HG02678 (cell line): Measurements from ENCODE around the gene COX7A2.
A peak's percentile ranks its signal among the peaks of the same experiment; 100 is the strongest.

Source experiments
- ATAC-seq: cut with Tn5 transposase; IDR thresholded peaks from one replicate; pipeline ENCODE4 v1.9.1; 2021; ENCODE audit warnings: mild to moderate bottlenecking, moderate library complexity; ENCODE audit not compliant: unreplicated experiment

The COX7A2 gene, protein sequence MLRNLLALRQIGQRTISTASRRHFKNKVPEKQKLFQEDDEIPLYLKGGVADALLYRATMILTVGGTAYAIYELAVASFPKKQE

DNA sequence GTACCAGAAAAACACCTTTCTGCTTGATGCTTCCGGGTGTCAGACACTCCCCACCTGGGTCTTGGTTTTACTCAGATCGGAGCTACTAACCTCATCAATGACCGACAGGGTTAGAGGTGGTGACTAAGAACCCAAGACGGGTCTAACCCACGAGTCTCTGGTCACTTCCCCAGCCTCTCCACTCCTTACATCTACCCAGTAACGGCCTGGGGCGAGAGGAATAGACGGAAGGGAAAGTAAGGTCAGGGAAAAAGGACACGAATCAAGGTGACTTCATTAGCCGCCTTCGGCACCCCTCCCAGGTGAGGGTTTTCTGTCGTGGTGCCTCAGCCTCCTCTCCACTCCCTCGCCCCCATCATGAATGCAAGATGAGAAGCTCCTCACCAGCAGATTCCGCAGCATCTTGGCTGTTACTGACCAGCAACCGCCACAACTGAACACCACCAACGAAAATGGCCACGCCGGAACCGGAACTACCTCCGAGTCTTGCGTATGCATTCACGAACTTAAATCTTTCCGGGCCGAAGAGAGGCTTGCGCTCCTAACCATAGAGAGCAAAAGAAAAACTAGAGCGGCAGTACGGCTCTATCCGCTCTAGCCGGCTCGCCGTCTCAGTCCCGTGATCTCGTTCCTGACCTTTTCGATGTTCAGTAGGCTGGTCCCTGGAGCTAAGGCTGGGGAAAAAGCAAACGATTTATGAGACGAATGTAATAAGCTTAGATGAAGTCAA is at the start of gene COX7A2:
Gene COX7A2, minus strand, starts transcription at position 469 of the 730 bp plus-strand sequence. Its CDS starts 67 bp downstream, at position 402.
- ATAC-seq, result peak; percentile 95

DNA sequence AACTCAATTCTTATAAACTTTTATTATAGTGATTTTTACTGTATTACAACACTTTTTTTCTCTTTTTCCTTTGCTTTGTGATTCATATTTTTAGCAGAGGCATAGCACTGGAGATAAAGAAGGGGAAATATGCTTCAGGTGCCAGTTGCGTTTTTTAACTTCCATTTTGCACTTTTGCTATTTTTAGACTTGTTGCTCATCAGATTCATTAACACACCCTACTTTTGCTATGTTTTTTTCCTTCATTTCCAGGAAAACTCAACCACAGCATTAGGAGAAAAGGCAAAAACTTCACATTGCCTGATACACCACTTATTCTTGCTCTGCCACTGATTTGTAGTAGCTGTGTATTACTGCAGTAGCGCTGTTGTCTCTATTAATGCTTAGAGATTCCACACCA is 49.0 kb upstream of the COX7A2 start:
- no peak for ATAC-seq

DNA sequence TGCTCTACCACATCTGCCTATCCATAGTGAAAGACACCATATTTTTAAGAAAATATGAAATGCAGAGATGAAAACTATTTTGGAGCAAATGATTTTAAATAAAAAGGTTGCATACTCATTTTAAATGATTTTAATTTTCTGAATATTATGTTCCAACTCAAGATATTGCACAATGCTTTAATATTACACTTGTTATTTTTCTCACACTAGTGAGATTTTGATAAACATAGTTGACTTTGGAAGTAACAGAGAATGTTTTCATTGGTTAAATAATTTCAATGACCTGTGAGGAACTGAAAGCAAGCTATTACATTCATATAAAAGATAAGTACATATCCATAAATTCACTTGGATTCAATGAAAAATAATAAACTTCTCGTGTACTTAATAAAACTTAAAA is 48.1 kb upstream of the COX7A2 start:
- no peak for ATAC-seq

DNA sequence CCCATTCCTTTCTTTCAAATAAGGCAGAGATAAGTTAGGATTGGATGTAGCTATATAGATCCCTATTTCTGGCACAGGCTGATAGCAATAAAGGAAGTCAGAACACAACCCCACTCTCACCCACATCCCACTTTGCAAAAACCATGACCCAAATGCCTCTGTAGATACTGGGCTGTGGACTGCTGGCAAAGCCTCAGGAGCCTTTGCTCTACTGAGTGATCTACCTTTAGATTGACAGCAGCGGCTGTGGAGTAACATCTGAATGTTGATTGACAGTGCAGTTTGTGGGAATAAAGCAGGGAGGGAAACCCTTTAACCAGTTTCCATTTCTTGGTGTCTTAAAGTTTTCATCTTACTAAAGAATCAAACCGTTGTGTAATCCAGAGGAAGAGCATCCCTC is 47.7 kb upstream of the COX7A2 start:
- no peak for ATAC-seq

DNA sequence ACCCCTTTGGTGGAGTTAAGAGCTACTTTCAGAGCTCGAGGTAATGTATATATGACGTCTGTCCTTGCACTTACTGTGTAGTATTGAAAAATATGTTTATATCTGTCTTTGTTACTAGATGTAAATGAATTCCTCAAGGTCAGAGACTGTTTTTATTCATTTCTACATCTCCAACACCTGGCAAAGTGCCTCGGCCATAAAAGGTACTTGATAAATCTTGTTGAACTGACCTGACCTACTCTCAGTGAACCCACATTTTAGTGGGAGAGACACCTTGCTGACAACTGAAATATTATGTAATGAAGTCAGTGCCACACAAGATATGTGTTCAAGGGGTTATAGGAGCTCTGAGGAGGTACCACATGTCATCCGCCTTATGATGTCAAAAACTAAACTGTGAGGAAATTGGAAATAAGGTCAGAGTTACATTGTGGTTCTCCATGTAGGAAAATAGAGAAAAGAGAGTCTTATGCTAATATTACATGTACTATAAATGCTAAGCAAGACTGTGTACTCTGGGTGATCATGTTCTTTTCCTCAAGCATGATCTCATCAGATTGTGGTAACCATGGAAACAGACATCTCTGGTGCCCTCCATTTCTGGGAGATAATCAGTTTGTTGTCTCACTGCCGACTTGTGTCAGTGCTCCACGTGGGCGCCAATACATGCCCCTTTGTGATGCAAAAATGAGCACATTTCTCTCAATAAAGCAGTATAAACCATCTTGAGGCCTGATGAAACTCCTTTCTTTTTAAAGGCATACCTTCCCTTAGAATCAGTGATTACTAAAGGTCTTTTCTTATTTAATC is 46.7 kb upstream of the COX7A2 start:
- ATAC-seq, result no peak

DNA sequence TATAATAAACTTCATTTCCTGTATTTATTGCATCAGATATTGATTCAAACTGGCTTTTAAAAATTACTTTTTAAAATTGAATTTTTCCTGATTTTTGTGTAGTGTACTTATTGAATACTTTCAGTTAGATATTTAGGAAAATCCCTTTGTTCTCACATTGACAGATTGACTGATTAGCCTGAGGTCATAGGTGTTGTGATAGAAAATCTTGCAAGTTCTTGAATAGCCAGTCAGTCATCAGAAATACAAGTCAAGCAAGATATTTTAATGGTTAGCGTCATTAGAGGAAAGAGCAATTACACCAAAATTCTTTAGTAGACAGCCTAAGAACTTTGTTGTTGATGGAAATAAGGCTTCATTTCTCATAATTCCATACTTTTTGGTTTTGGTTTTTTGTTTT is 44.4 kb upstream of the COX7A2 start:
- ATAC-seq, result no peak

DNA sequence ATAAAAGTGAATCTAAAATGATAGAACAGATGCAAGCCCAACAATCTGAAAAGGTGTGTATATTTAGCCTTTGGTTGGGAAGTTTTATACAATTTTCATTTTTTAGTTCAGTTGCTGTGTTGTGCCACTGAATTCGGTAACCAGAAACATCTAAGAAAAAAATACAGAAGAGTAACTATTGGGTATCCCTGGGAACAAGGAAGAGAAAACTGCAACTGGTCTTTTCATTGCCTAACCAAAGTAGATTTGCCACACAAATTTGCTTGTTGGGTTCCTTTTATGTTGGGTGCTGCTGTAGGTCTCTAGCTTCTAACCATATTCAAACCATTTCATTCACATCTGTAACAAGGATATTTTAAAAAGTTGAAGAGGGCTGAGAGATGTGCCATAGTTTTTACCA is 43.8 kb upstream of the COX7A2 start:
- no peak for ATAC-seq

DNA sequence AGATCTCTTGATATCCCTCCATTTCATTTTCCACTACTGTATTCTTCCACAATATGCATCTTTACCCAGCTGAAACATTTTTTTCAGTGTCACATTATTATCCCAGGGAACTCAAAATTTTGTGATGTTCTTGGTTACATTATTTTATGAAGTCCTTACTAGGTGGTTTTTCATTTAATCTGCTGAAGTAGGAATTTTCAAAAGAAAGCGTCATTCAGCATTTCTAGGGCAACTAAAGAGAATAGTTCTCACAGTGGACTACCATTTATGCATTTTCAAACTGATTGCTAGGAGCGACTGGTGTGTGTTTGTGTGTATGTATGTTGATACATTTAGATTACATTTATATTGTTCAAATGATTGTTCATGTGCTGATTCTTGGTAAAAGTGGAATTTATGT is 43.4 kb upstream of the COX7A2 start:
- ATAC-seq, result no peak

DNA sequence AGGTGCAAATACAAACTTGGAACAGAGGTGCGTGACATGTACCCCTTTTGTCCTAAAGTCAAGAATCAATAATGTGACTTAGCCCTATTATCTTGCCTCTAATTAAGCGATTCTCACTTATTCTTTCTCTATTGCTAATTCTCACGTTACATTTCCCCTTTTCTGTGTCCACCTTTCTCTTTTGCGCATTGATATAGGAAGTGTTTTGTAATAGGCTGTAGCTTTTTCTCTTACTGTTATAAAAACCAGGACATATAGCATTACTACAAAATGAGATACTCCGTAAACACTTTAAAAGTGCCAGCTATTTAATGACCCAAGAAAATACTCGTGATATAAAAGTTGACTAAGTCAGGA is 41.7 kb upstream of the COX7A2 start:
- ATAC-seq, result peak; percentile 3

DNA sequence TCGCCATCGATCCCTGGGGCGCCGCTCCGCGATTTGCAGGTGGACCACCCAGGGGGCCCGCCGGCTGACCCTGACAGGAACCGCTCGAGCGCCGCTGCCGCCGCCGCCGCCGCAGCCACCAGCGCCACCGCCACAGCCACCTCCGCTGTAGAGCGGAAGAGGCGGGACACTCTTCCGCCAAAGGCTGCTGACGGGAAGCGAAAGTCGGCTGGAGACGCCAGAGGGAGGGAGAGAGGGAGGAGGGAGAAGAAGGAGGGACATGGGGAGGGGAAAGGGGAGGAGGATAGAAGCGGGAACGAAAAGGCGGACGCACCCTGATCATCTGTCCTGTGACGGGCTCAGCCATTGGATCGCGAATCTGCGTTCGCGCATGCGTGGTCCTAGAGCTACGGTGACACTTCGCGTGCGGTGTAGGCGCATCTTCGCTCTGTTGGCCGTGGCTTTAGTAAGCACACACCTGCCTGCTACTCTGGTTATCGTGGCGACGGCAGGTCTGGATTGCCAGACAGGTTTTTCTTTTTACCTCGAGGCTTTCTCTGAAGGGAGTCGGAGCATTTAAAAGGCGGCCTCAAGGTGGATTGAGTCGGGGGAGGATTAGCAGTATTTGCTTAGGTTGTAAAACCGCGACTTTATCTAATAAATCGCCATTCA is 41.2 kb upstream of the COX7A2 start, which contains the start of gene TMEM30A:
Gene TMEM30A, minus strand, starts transcription at position 161 of the 651 bp plus-strand sequence. Its CDS starts 154 bp downstream, at position 7.
- peak; percentile 89 for ATAC-seq

DNA sequence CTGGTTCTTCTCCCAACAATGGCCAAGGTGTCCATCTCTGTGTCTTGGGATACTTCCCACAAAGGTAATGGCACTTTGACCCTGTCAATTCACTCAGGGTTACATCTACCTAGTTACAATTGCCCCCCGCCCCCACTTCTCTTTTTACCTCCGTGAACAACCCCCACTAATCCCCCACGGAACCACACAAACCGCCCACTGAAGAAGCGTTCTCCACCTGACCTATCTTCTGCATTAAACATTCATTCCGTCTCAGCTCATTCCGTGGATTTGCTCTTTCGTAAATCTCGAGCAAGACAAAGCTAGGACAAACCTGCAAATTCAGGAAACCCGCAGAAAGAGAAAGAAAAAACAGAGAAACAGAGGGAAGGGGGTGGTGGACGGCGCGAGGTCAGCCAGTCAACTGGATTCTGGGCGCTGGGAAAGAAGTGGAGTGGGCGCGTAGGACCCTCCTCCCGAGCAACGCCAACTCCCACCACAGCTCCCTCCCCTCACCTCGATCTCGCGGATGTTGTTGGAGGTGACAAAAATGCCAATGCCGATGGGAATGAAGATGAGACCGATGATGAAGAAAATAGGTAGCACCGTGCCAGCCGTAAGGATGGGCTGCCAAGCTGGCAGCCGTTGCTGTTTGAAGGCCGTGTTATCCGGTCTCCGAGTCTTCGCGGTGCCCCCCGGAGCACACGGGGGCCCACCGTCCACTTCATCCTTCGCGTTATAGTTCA is 40.5 kb upstream of the COX7A2 start:
- peak; percentile 17 for ATAC-seq

DNA sequence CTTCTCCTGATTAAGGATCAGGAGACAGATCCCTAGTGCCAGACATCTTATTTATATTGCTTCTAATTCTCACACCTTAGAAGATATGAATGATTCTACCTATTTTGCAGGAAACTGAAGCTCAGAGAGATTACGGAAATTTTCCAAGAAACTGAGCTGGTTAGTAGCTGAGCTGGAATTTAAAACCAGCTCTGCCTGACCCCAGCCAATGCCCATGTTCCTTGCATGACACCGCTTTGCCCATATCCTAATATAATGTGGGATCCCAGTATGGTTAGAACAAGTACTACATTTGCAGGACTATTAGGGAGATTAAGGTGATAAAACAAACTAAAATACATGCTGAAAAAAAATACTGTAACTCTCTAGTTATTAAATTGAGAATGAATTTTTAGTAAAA is 39.1 kb upstream of the COX7A2 start:
- ATAC-seq, result no peak

DNA sequence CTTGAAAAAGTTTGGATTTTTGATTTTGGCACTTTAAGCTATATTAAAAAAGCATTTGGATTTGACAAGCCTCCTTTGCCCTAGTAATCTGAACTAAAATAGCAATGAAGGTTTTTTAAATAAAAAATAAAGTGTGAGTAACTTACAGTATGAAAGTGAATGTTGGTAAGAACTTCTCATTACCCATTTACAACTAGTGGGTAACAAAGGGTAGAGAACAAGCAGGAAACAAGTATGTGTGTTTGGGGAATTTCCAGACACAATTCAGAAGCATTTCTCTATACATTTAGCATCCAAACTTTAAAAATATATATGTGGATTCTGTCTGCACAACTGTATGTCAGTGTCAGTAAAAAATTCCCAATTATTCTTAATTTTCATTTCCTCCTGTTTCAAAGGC is 38.1 kb upstream of the COX7A2 start:
- ATAC-seq, result no peak

DNA sequence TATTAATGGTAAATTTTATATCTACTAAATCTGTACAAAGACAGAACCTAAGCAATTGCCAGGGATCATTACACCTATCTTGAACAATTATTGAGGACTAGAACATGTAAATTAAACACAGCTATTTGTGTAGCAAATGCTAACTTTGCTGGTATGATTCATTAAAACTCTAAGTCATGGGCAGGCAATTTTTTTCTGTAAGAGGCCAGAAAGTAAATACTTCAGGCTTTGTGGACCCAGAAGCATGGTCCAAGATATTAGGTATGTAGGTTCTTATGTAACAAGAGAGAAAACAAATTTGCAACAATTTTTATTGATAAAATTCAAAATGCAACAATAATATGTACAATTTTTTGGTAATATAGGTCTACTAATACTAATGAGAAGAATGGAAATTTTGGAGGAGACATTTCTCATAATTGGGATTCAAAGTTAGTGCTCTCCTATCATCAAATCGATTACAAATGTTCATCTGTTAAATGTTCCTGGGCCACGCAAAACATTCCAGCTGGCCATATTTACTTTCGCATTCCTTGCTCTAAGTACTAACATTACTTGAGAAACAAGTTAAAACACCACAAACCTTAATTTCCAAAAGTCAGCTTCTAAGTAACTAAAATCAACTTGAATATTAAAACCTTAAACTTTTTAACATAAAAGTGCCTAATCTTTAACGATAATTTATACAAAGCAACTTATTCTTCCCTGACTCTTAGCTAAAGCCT is 36.7 kb upstream of the COX7A2 start:
- ATAC-seq, result no peak

DNA sequence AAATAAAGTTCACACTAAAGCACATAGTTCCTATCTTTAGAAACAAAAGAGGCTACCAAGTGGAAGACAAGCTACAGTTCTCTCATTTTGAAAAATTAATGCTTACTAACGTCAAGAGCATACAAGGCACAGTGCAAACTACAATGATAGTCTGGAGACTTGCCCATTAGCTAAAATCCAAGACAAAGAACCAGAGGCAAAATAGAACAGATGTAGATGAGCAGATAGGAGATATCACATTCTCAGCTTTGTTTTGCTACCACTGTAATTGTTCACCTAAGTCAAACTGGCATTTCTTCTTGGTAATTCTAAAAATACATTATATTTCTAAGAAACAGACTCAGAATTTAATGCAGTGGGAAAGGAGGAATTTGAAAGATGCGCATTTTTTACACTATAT is 35.8 kb upstream of the COX7A2 start:
- no peak for ATAC-seq

DNA sequence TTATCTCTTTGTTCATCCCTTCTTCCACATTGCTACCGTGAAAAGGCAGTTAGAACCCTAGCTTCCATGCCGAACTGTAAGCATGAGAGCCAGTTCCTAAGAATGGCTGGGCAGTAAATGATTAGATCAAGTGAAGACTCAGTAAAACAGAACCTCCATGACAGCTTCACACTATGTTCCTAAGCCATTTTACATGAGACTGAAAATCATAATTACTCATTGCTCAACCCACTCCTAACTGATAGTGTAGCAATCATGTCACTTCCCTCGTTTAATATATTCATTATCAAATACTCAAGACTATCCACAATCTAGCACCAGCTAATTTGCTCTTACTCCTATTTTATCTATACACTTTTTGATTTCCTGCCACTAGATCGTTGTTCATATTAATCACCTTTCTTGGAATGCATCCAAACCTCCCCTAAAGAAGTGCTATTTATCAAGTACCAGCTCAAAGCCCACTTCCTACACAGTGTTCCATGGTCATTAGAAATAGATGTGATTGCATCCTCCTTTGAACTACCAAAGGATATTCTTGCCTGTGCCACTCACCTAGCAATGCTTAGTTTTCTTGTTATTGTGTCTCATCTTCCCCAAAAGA is 35.0 kb upstream of the COX7A2 start:
- no peak for ATAC-seq

DNA sequence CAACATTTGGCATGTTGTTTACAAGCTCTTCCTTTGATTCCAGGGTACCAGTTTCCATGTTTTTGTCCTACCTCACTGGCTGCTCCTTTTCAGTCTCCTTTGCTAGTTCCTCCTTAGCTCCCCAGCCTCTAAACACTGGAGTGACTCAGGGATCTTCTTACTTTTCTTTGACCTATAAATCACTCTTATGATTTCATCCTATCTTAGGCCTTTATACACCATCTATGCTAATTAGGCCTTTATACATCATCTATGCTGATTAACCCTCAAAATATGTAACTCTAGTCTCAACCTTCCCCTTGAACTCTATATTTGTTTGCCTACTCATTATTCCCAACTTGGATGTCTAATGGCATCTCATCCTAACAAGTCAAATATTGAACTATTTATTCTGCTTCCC is 31.5 kb upstream of the COX7A2 start:
- ATAC-seq, result no peak

DNA sequence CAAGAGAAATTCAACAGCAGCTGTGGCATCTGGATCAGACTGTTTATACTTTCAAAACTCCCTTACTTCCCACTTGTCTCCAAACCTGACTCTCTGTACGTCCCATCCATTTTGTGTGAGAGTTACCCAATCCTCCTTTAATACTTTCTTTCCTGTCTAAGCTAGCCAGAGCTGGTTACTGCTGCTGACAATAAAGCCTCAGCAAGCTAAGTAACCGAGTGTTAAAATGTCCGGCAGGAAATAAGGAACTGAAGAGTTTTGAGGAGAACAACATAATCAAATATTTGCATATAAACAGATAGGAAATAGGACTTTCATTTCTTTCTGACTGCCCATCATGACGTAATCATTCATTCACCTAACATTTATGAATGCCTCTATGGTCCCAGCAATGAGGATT is 29.4 kb upstream of the COX7A2 start:
- ATAC-seq, result no peak

DNA sequence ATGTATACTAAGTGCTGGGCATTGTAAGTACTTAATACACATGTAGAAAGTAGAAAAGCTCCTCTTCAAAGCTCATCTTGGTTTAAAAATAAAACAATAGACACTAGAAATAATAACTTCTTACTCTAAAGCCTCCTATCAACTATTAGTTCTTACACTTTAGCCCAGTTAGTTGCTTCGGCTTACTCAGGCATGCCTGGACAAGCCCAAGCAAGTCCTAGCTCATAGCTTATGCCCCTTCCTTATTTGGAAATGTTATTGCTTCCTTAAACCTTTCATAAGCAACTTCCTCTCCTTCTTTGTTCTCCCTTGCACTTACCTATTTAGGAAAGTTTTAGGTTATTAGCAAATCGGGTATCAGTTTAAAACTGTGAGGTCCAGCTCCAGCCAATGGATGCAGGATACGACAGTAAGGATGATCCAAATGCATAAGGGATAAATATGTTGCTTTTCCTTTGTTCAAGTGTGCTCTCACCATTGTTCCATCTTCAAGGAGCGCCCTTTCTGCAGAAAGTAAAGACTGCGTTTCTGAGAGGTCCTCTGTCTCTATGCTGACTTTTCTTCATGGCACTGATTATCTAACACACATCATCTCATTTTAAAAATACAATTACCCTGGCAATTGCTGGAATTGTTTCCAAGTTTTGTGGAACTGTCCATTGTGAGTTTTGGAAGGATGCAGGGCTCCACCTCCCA is 28.7 kb upstream of the COX7A2 start:
- no peak for ATAC-seq
